Measurements from ENCODE around the gene RABGAP1L.

Gene RABGAP1L

GRCh38 chr1:174797398-174797797 is 638.1 kb downstream of the RABGAP1L start:
- Mint-ChIP-seq H3K27me3 (ENCODE audit: low read depth, poor library complexity) (no peaks in the 10 kb centered on the region), H3K4me1 (no peaks in the 10 kb centered on the region), H3K36me3 (ENCODE audit: low read depth) (no peaks in the 10 kb centered on the region), H3K9me3 (no peaks in the 10 kb centered on the region), H3K27ac (no peak overlapping the region), H3K4me3 (no peak overlapping the region)
- no peak for DNase-seq
- no peak for TF ChIP-seq CTCF (IDR thresholded peaks at IDR 0.05)

GRCh38 chr1:174799136-174799479 is 639.8 kb downstream of the RABGAP1L start:
- Mint-ChIP-seq H3K27me3 (ENCODE audit: low read depth, poor library complexity) (no peaks in the 10 kb centered on the region), H3K27ac (no peak overlapping the region), H3K36me3 (ENCODE audit: low read depth) (no peaks in the 10 kb centered on the region), H3K9me3 (no peaks in the 10 kb centered on the region), H3K4me3 (no peak overlapping the region), H3K4me1 (no peaks in the 10 kb centered on the region)
- no peak for DNase-seq
- TF ChIP-seq CTCF (IDR thresholded peaks at IDR 0.05): no peak

GRCh38 chr1:174800216-174800851 is 641.0 kb downstream of the RABGAP1L start:
- H3K27me3 Mint-ChIP-seq (ENCODE audit: low read depth, poor library complexity): no peaks in the 10 kb centered on the region
- peak; percentile 11 for DNase-seq
- no peaks in the 10 kb centered on the region for H3K36me3 Mint-ChIP-seq (ENCODE audit: low read depth)
- no peaks in the 10 kb centered on the region for H3K9me3 Mint-ChIP-seq
- H3K4me1 Mint-ChIP-seq: no peaks in the 10 kb centered on the region
- no peak overlapping the region for H3K4me3 Mint-ChIP-seq
- no peak for TF ChIP-seq CTCF (IDR thresholded peaks at IDR 0.05)
- no peak overlapping the region for H3K27ac Mint-ChIP-seq

- H3K4me3 Mint-ChIP-seq: no peak overlapping the region
- no peaks in the 10 kb centered on the region for H3K36me3 Mint-ChIP-seq (ENCODE audit: low read depth)
- H3K9me3 Mint-ChIP-seq: no peaks in the 10 kb centered on the region
- H3K4me1 Mint-ChIP-seq: no peaks in the 10 kb centered on the region
- DNase-seq: no peak
- no peak for TF ChIP-seq CTCF (IDR thresholded peaks at IDR 0.05)
- H3K27me3 Mint-ChIP-seq (ENCODE audit: low read depth, poor library complexity): no peaks in the 10 kb centered on the region
- H3K27ac Mint-ChIP-seq: no peak overlapping the region
Measured at GRCh38 chr1:174800876-174801275, 641.6 kb downstream of the RABGAP1L start.

GRCh38 chr1:174809755-174810280 is 650.5 kb downstream of the RABGAP1L start:
- no peak overlapping the region for H3K4me3 Mint-ChIP-seq
- no peaks in the 10 kb centered on the region for H3K36me3 Mint-ChIP-seq (ENCODE audit: low read depth)
- H3K4me1 Mint-ChIP-seq: peaks cover 5% of the 10 kb centered on the region
- H3K27ac Mint-ChIP-seq: no peak overlapping the region
- no peak for TF ChIP-seq CTCF (IDR thresholded peaks at IDR 0.05)
- peaks cover 2% of the 10 kb centered on the region for H3K27me3 Mint-ChIP-seq (ENCODE audit: low read depth, poor library complexity)
- H3K9me3 Mint-ChIP-seq: no peaks in the 10 kb centered on the region
- DNase-seq: no peak

- no peaks in the 10 kb centered on the region for H3K9me3 Mint-ChIP-seq
- no peak for TF ChIP-seq CTCF (IDR thresholded peaks at IDR 0.05)
- H3K4me3 Mint-ChIP-seq: no peak overlapping the region
- no peaks in the 10 kb centered on the region for H3K36me3 Mint-ChIP-seq (ENCODE audit: low read depth)
- peaks cover 5% of the 10 kb centered on the region for H3K4me1 Mint-ChIP-seq
- H3K27ac Mint-ChIP-seq: no peak overlapping the region
- H3K27me3 Mint-ChIP-seq (ENCODE audit: low read depth, poor library complexity): no peaks in the 10 kb centered on the region
- DNase-seq: no peak
Measured at GRCh38 chr1:174812016-174812415, 652.7 kb downstream of the RABGAP1L start.
